Caco-2 (cell line): ENCODE measurements around the gene ACAD8. TPM values are rescaled to one million over a fixed set of nuclear protein-coding genes. Genes with fewer than 3 reads are reported as not detected.

Experiments
- BruUV-seq: library from RNA; stranded (reverse); fragments of 400-500 nt; replicated peaks from 2 replicates; lab custom pipeline; 2021; lab: Mats Ljungman, UMichigan
- CTCF ChIA-PET: fragments of 300-600 bp; sonication (Branson Sonifier 250); formaldehyde crosslinking; loops from one replicate; lab custom pipeline; 2022; ENCODE audit warnings: antibody characterized with exemption; lab: Charles Lee
- POLR2A ChIA-PET: fragments of 300-600 bp; sonication (Branson Sonifier 250); formaldehyde crosslinking; loops from one replicate; lab custom pipeline; 2022; ENCODE audit warnings: antibody characterized with exemption; lab: Charles Lee
- DNase-seq, 2 experiments: peaks; one replicate each; pipeline versions ENCODE4 v3.0.0 to v3.0.0-alpha.2; 2020 to 2022
- H3K27me3 ChIP-seq: replicated peaks from 2 replicates; pipeline ENCODE4 v1.6.0; 2011; ENCODE audit warnings: low read length; ENCODE audit not compliant: control insufficient read depth, insufficient read depth
- H3K36me3 ChIP-seq: 2 replicates; pipeline ENCODE4 v1.5.1; 2011; ENCODE audit warnings: low read length; ENCODE audit not compliant: control insufficient read depth, insufficient read depth
- H3K4me1 ChIP-seq: fragments of 250-450 bp; sonication (Bioruptor Pico); 2 replicates; pipeline ENCODE4 v1.5.1; 2020; ENCODE audit warnings: mild to moderate bottlenecking
- H3K4me3 ChIP-seq: 2 replicates; pipeline ENCODE4 v1.5.1; 2011; ENCODE audit warnings: low read depth, mild to moderate bottlenecking, control low read depth, low read length
- H3K9me3 ChIP-seq: fragments of 250-450 bp; sonication (Bioruptor Pico); 2 replicates; pipeline ENCODE4 v1.5.1; 2020; ENCODE audit warnings: mild to moderate bottlenecking, moderate library complexity
- H3K27ac Mint-ChIP-seq: one replicate; pipeline ENCODE4 v1.8.0; 2022; ENCODE audit warnings: mixed read lengths; ENCODE audit not compliant: unreplicated experiment
- H3K27me3 Mint-ChIP-seq: one replicate; pipeline ENCODE4 v1.8.0; 2022; ENCODE audit warnings: mixed read lengths; ENCODE audit not compliant: insufficient read depth, unreplicated experiment
- H3K36me3 Mint-ChIP-seq: one replicate; pipeline ENCODE4 v1.8.0; 2022; ENCODE audit warnings: mild to moderate bottlenecking, mixed read lengths; ENCODE audit not compliant: insufficient read depth, unreplicated experiment
- H3K4me1 Mint-ChIP-seq: one replicate; pipeline ENCODE4 v1.8.0; 2022; ENCODE audit warnings: low read depth, mixed read lengths; ENCODE audit not compliant: unreplicated experiment
- H3K4me3 Mint-ChIP-seq: one replicate; pipeline ENCODE4 v1.8.0; 2022; ENCODE audit warnings: mild to moderate bottlenecking, moderate library complexity, mixed read lengths; ENCODE audit not compliant: unreplicated experiment
- H3K9me3 Mint-ChIP-seq: one replicate; pipeline ENCODE4 v1.8.0; 2022; ENCODE audit warnings: mixed read lengths; ENCODE audit not compliant: unreplicated experiment
- CTCF ChIP-seq, 2 experiments: fragments of 200-600 bp in 1 of 2; IDR thresholded peaks; 1 replicate in 1 of 2; 2 replicates in 1 of 2; pipeline versions ENCODE4 v1.5.1 to v1.8.0; 2011 to 2022; ENCODE audit warnings: antibody characterized with exemption in 1 of 2, control low read depth in 1 of 2, inconsistent platforms in 1 of 2, low read depth in 1 of 2, low read length in 1 of 2, mild to moderate bottlenecking in 1 of 2, moderate library complexity in 1 of 2; ENCODE audit not compliant: insufficient read depth in 1 of 2, severe bottlenecking in 1 of 2, unreplicated experiment in 1 of 2
- intact Hi-C: fragments of 100-400 bp; cut with micrococcal nuclease; formaldehyde crosslinking; loops from one replicate; pipeline ENCODE4 v1.10.0; 2022; ENCODE audit not compliant: unreplicated experiment
- total RNA-seq: library from RNA; stranded (reverse); gene quantifications from 2 replicates; pipeline ENCODE4 v1.2.3, GENCODE V29; 2022

The ACAD8 gene
- total RNA-seq, 1 experiment from 2014 or later: 52.0 TPM

GRCh38 chr11:134248910-134249480 lies 4.4 kb upstream of the ACAD8 start:
- no peaks in the 10 kb centered on the region for H3K27me3 Mint-ChIP-seq
- peaks cover 7% of the 10 kb centered on the region for H3K4me1 Mint-ChIP-seq
- Histone ChIP-seq H3K27me3 (no peaks in the 10 kb centered on the region), H3K36me3 (no peaks in the 10 kb centered on the region; the same call in 1 of the 2 replicates), H3K4me3 (no peak overlapping the region), H3K9me3 (no peaks in the 10 kb centered on the region), H3K4me1 (0 out of 2 replicates have a peak, but pooled peaks cover 6% of the 10 kb centered on the region)
- POLR2A ChIA-PET: no interaction called here
- no peak overlapping the region for H3K4me3 Mint-ChIP-seq
- no peak overlapping the region for H3K27ac Mint-ChIP-seq
- intact Hi-C loops: no loop called here
- BruUV-seq: no TSS peak
- no peak for DNase-seq
- no peaks in the 10 kb centered on the region for H3K9me3 Mint-ChIP-seq
- peaks cover 43% of the 10 kb centered on the region for H3K36me3 Mint-ChIP-seq
- no peak for TF ChIP-seq CTCF (IDR thresholded peaks at IDR 0.05; ENCODE audit: insufficient read depth in 1 of 2, low read depth in 1 of 2, low read length in 1 of 2, severe bottlenecking in 1 of 2, unreplicated experiment in 1 of 2)
- CTCF ChIA-PET: interaction anchor here (1.2 kb wide), 1 partner anchor 20 kb away, joined by 3 read pairs; no protein-coding TSS in a partner anchor

GRCh38 chr11:134250246-134250645 lies 3.1 kb upstream of the ACAD8 start:
- Histone ChIP-seq H3K4me3 (no peak overlapping the region), H3K27me3 (no peaks in the 10 kb centered on the region), H3K9me3 (no peaks in the 10 kb centered on the region), H3K36me3 (no peaks in the 10 kb centered on the region; the same call in 1 of the 2 replicates), H3K4me1 (0 out of 2 replicates have a peak, but pooled peaks cover 10% of the 10 kb centered on the region)
- H3K36me3 Mint-ChIP-seq: peaks cover 33% of the 10 kb centered on the region
- H3K9me3 Mint-ChIP-seq: no peaks in the 10 kb centered on the region
- H3K4me1 Mint-ChIP-seq: peaks cover 7% of the 10 kb centered on the region
- intact Hi-C loops: loop anchor here (5.0 kb wide), 1 partner anchor 82 kb away; the partner anchor contains the start of gene GLB1L2
- no TSS peak for BruUV-seq
- H3K27ac Mint-ChIP-seq: no peak overlapping the region
- TF ChIP-seq CTCF (IDR thresholded peaks at IDR 0.05; ENCODE audit: insufficient read depth in 1 of 2, low read depth in 1 of 2, low read length in 1 of 2, severe bottlenecking in 1 of 2, unreplicated experiment in 1 of 2): no peak
- no peaks in the 10 kb centered on the region for H3K27me3 Mint-ChIP-seq
- DNase-seq: no peak
- POLR2A ChIA-PET: no interaction called here
- CTCF ChIA-PET: no interaction called here
- H3K4me3 Mint-ChIP-seq: no peak overlapping the region

- no peak for DNase-seq
- no peaks in the 10 kb centered on the region for H3K27me3 ChIP-seq
- H3K4me1 Mint-ChIP-seq: peaks cover 7% of the 10 kb centered on the region
- POLR2A ChIA-PET: no interaction called here
- H3K4me3 Mint-ChIP-seq: no peak overlapping the region
- H3K36me3 Mint-ChIP-seq: peaks cover 29% of the 10 kb centered on the region
- no peak overlapping the region for H3K4me3 ChIP-seq
- no peaks in the 10 kb centered on the region for H3K9me3 ChIP-seq
- no peaks in the 10 kb centered on the region for H3K27me3 Mint-ChIP-seq
- H3K27ac Mint-ChIP-seq: no peak overlapping the region
- no peaks in the 10 kb centered on the region for H3K9me3 Mint-ChIP-seq
- 0 out of 2 replicates have a peak, but pooled peaks cover 10% of the 10 kb centered on the region for H3K4me1 ChIP-seq
- no TSS peak for BruUV-seq
- CTCF ChIA-PET: no interaction called here
- H3K36me3 ChIP-seq: no peaks in the 10 kb centered on the region; the same call in 1 of the 2 replicates
- no peak for TF ChIP-seq CTCF (IDR thresholded peaks at IDR 0.05; ENCODE audit: insufficient read depth in 1 of 2, low read depth in 1 of 2, low read length in 1 of 2, severe bottlenecking in 1 of 2, unreplicated experiment in 1 of 2)
- intact Hi-C loops: loop anchor here (5.0 kb wide), 1 partner anchor 82 kb away; the partner anchor contains the start of gene GLB1L2
Measured at GRCh38 chr11:134250675-134251074, 2.7 kb upstream of the ACAD8 start.
